GM23338 (cell line): Measurements from ENCODE around the gene RAPGEF5.

Source experiments
- EZH2phosphoT487 ChIP-seq: fragments of 200-600 bp; sonication (generic); IDR thresholded peaks from one replicate; pipeline ENCODE4 v1.8.1; 2018; ENCODE audit warnings: antibody characterized with exemption; ENCODE audit not compliant: unreplicated experiment
- POLR2AphosphoS5 ChIP-seq: IDR thresholded peaks from 2 replicates; pipeline ENCODE4 v1.6.1; 2016; ENCODE audit warnings: antibody characterized with exemption, low read depth
- TF ChIP-seq, protein P1 (sequence below), 2 experiments: fragments of 200-600 bp in 1 of 2; sonication (generic) in 1 of 2; conservative IDR thresholded peaks; 2 replicates each; pipeline versions ENCODE4 v1.5.1 to v1.6.1; 2016 to 2017; ENCODE audit warnings: antibody characterized with exemption in 2 of 2, low read depth in 2 of 2, mild to moderate bottlenecking in 2 of 2, moderate library complexity in 1 of 2
- TF ChIP-seq, protein P2 (sequence below): IDR thresholded peaks from one replicate; pipeline ENCODE4 v1.6.1; 2018; ENCODE audit warnings: antibody characterized with exemption; ENCODE audit not compliant: unreplicated experiment

- TF ChIP-seq, protein P1, sequence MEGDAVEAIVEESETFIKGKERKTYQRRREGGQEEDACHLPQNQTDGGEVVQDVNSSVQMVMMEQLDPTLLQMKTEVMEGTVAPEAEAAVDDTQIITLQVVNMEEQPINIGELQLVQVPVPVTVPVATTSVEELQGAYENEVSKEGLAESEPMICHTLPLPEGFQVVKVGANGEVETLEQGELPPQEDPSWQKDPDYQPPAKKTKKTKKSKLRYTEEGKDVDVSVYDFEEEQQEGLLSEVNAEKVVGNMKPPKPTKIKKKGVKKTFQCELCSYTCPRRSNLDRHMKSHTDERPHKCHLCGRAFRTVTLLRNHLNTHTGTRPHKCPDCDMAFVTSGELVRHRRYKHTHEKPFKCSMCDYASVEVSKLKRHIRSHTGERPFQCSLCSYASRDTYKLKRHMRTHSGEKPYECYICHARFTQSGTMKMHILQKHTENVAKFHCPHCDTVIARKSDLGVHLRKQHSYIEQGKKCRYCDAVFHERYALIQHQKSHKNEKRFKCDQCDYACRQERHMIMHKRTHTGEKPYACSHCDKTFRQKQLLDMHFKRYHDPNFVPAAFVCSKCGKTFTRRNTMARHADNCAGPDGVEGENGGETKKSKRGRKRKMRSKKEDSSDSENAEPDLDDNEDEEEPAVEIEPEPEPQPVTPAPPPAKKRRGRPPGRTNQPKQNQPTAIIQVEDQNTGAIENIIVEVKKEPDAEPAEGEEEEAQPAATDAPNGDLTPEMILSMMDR (conservative IDR thresholded peaks at IDR 0.05; ENCODE audit: low read depth in 2 of 2) = no peak
- TF ChIP-seq EZH2phosphoT487 = no peak
- TF ChIP-seq POLR2AphosphoS5 = no peak
- TF ChIP-seq, protein P2, sequence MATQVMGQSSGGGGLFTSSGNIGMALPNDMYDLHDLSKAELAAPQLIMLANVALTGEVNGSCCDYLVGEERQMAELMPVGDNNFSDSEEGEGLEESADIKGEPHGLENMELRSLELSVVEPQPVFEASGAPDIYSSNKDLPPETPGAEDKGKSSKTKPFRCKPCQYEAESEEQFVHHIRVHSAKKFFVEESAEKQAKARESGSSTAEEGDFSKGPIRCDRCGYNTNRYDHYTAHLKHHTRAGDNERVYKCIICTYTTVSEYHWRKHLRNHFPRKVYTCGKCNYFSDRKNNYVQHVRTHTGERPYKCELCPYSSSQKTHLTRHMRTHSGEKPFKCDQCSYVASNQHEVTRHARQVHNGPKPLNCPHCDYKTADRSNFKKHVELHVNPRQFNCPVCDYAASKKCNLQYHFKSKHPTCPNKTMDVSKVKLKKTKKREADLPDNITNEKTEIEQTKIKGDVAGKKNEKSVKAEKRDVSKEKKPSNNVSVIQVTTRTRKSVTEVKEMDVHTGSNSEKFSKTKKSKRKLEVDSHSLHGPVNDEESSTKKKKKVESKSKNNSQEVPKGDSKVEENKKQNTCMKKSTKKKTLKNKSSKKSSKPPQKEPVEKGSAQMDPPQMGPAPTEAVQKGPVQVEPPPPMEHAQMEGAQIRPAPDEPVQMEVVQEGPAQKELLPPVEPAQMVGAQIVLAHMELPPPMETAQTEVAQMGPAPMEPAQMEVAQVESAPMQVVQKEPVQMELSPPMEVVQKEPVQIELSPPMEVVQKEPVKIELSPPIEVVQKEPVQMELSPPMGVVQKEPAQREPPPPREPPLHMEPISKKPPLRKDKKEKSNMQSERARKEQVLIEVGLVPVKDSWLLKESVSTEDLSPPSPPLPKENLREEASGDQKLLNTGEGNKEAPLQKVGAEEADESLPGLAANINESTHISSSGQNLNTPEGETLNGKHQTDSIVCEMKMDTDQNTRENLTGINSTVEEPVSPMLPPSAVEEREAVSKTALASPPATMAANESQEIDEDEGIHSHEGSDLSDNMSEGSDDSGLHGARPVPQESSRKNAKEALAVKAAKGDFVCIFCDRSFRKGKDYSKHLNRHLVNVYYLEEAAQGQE = no peak
Measured at GRCh38 chr7:22343612-22344011, 13.3 kb downstream of the RAPGEF5 start.
